Stimulated activated naive B cell treated with anti-CD40 and anti-IgM and Interleukin-4, amounts not matched to agents 10 μg/mL and 1 μg/mL and 100 μg/mL, for 72 hours (primary cell): ENCODE data around the gene MGMT.

Source experiments
- ATAC-seq, 2 donors: fragments of 150-1000 bp; cut with Tn5 transposase; replicated peaks; 2 replicates each; pipeline ENCODE4 v1.10.0; 2021; ENCODE audit warnings: moderate library complexity in 1 of 2
- DNase-seq: peaks from one replicate; pipeline ENCODE4 v3.0.0; 2021
- H3K27ac Mint-ChIP-seq: one replicate; pipeline ENCODE4 v1.8.0; 2022; ENCODE audit warnings: mild to moderate bottlenecking, mixed read lengths
- H3K27me3 Mint-ChIP-seq, 2 donors: one replicate each; pipeline ENCODE4 v1.8.0; 2022; ENCODE audit warnings: mixed read lengths in 2 of 2
- H3K36me3 Mint-ChIP-seq, 2 donors: one replicate each; pipeline ENCODE4 v1.8.0; 2022; ENCODE audit warnings: mixed read lengths in 2 of 2, mild to moderate bottlenecking in 1 of 2
- H3K4me1 Mint-ChIP-seq, 2 donors: one replicate each; pipeline ENCODE4 v1.8.0; 2022; ENCODE audit warnings: mixed read lengths in 2 of 2, mild to moderate bottlenecking in 1 of 2
- H3K4me3 Mint-ChIP-seq, 2 donors: one replicate each; pipeline ENCODE4 v1.8.0; 2022; ENCODE audit warnings: mild to moderate bottlenecking in 2 of 2, mixed read lengths in 2 of 2, moderate library complexity in 1 of 2
- H3K9me3 Mint-ChIP-seq, 2 donors: one replicate each; pipeline ENCODE4 v1.8.0; 2022; ENCODE audit warnings: mixed read lengths in 2 of 2, mild to moderate bottlenecking in 1 of 2

Gene MGMT

GRCh38 chr10:129641351-129641750 is 174.3 kb downstream of the MGMT start:
- Mint-ChIP-seq H3K36me3 (peaks cover 9 to 19% of the 10 kb centered on the region in 2 donors), H3K27ac (no peak overlapping the region), H3K4me3 (no peak overlapping the region), H3K4me1 (peaks cover 7 to 8% of the 10 kb centered on the region in 2 donors), H3K9me3 (no peaks in the 10 kb centered on the region), H3K27me3 (no peaks in the 10 kb centered on the region)
- ATAC-seq (no peak), DNase-seq (no peak)

DNA sequence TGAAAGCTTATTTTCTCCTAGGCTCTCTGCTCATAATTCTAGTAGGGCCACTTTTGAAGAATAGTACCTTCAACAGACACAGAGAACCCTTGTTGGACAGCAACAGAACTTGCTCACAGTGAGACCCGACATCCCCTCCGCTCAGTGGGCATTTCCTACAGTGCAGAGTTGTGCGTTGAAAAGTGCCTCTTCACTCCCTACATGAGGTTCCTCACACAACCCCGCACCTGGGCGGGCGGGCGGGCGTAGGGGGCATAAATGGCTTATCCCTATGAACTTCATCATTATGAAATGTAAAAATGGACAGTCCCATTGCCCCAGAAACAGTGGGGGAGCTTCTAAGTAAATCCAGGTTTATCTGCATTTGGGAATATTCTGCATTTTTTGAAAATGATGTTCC is 174.9 kb downstream of the MGMT start:
- H3K27ac Mint-ChIP-seq, result no peak overlapping the region
- H3K36me3 Mint-ChIP-seq, result peaks cover 8 to 23% of the 10 kb centered on the region in 2 donors
- no peaks in the 10 kb centered on the region for H3K27me3 Mint-ChIP-seq
- H3K4me3 Mint-ChIP-seq, result no peak overlapping the region
- H3K4me1 Mint-ChIP-seq, result peaks cover 7 to 8% of the 10 kb centered on the region in 2 donors
- no peaks in the 10 kb centered on the region for H3K9me3 Mint-ChIP-seq
- no peak for DNase-seq
- no peak for ATAC-seq

DNA sequence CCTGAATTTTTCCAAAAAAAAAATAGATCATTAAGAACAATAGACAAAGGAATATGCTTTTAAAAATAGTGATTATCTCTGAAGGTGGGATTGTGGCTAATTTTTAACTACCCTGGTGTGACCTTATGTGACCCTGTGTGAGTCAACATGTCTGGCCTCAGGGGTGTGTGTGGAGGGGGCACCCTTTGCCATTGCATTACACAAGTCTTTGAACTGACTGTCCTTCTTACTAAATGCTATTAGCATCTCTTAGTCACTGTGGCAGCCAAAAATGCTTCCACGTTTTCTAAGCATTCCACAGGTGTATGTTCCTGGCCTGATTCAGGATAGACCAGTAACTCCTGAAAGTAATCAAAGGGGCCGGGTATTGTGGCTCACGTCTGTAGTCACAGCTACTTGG is 175.4 kb downstream of the MGMT start:
- peaks cover 7 to 8% of the 10 kb centered on the region in 2 donors for H3K4me1 Mint-ChIP-seq
- no peak overlapping the region for H3K27ac Mint-ChIP-seq
- DNase-seq, result no peak
- peaks cover 4 to 21% of the 10 kb centered on the region in 2 donors for H3K36me3 Mint-ChIP-seq
- H3K9me3 Mint-ChIP-seq, result no peaks in the 10 kb centered on the region
- ATAC-seq, result no peak
- no peaks in the 10 kb centered on the region for H3K27me3 Mint-ChIP-seq
- H3K4me3 Mint-ChIP-seq, result no peak overlapping the region

DNA sequence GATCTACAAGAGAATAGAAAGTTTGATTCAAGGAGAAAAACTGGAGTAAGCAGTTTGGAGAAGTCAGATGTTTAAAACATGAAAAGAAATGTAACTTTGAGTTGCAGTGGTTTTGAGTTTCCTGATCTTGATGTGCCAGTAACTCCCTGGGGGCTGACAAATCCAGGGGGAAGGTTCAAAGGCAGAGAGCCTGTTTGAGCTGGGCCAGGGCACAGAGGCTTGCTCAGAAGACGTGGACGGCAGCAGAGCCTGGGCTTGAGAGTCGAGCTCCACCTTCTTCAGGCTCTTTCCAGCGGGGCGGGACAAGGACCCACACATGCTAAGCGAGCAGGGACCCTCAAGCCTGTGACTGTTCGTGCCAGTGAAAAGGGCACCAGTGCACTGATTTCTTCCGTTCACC is 176.2 kb downstream of the MGMT start:
- ATAC-seq (no peak), DNase-seq (no peak)
- Mint-ChIP-seq H3K4me3 (no peak overlapping the region), H3K27ac (no peak overlapping the region), H3K27me3 (no peaks in the 10 kb centered on the region), H3K4me1 (peaks cover 7 to 8% of the 10 kb centered on the region in 2 donors), H3K36me3 (peaks cover 2 to 16% of the 10 kb centered on the region in 2 donors), H3K9me3 (no peaks in the 10 kb centered on the region)

DNA sequence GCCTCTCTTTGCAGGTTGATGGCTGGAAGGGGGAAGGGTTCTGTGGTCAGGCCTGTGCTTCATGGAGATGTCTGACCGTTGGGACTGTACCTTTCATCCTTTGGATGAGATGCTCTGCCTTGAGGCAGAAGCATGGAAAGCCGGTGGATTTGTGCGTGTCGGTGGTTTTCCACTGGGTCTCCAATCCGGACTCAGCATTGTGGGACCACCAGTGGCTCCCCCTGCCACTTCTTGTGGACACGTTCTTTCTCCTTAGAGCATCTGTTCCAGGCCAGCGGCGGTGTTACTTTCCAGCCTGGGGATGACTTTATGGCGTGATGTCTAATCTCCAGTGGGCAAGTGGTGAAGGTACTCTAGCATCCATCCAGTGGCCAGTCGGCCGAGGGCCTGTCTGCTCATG is 178.4 kb downstream of the MGMT start:
- ATAC-seq, result no peak
- no peaks in the 10 kb centered on the region for H3K27me3 Mint-ChIP-seq
- no peak overlapping the region for H3K4me3 Mint-ChIP-seq
- H3K27ac Mint-ChIP-seq, result no peak overlapping the region
- no peak for DNase-seq
- no peaks in the 10 kb centered on the region for H3K9me3 Mint-ChIP-seq
- peaks cover 0 to 20% of the 10 kb centered on the region in 2 donors for H3K36me3 Mint-ChIP-seq
- peaks cover 7 to 8% of the 10 kb centered on the region in 2 donors for H3K4me1 Mint-ChIP-seq

- DNase-seq, result no peak
- no peak overlapping the region for H3K27ac Mint-ChIP-seq
- no peaks in the 10 kb centered on the region for H3K9me3 Mint-ChIP-seq
- H3K4me3 Mint-ChIP-seq, result no peak overlapping the region
- peaks cover 7 to 8% of the 10 kb centered on the region in 2 donors for H3K4me1 Mint-ChIP-seq
- peaks cover 3 to 20% of the 10 kb centered on the region in 2 donors for H3K36me3 Mint-ChIP-seq
- ATAC-seq, result no peak
- no peaks in the 10 kb centered on the region for H3K27me3 Mint-ChIP-seq
These were observed 179.9 kb downstream of the MGMT start for GRCh38 chr10:129646973-129647372.

DNA sequence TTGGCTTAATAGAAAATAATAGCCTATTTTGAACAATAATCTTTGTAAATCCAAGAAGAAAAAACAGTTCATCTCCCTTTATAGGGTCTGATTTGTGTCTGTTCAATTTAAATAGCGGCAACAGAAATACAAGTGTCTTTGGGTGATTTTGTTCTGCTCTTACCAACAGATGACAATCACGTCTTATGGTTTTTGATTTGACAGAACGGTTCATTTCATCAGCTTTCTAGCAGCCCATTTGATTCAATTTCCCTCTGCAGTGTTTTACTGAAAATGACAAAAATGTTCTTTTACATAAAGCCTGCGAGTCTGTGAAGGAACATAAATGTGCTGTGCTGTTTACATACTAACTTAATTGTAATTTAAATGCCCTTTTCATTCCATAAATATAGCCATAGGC is 180.5 kb downstream of the MGMT start:
- Mint-ChIP-seq H3K4me1 (peaks cover 7 to 8% of the 10 kb centered on the region in 2 donors), H3K4me3 (no peak overlapping the region), H3K27me3 (no peaks in the 10 kb centered on the region), H3K27ac (no peak overlapping the region), H3K9me3 (no peaks in the 10 kb centered on the region), H3K36me3 (peaks cover 4 to 24% of the 10 kb centered on the region in 2 donors)
- DNase-seq, result no peak
- ATAC-seq, result no peak

DNA sequence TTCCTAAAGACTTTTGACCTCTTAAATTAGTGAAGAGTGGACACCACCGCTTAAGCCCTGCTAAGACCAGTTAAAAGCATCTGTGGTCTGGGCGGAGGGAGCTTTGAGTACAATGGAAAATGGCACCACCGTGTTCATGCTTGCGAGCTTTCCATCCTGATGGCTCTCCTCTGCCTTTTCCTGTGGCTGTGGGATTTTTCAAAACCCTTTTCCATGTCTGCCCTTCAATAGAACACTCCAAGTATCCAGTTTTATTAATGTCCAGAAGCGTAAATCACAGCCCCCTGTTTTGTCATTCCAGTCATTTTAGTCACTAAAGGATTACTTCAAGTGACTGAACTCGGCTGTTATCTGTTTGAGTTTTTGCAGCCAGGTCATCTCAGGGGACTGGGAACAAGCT is 181.8 kb downstream of the MGMT start:
- Mint-ChIP-seq H3K4me3 (no peak overlapping the region), H3K4me1 (peaks cover 2 to 5% of the 10 kb centered on the region in 2 donors), H3K27me3 (no peaks in the 10 kb centered on the region), H3K9me3 (no peaks in the 10 kb centered on the region), H3K36me3 (peaks cover 6 to 20% of the 10 kb centered on the region in 2 donors), H3K27ac (no peak overlapping the region)
- ATAC-seq (no peak), DNase-seq (no peak)

DNA sequence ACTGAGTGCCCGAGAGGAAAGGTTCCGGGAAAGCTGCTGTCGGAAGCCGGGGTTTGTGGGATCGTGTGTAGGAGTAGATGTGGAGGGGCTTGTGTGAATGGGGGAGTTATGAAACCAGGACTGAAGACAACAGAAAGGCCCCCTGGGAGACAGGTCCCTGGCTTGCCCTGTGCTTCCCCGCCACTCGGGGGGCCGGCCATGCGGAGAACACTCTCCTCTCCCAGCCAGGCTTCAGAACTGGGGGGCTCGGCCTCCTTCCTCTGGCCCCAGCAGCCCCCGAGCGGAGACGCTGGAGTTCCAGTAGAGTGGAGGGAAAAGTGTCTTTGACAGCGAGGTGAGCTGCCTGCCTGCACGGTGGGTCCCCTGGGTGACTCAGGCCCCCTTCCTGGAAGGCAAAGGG is 185.0 kb downstream of the MGMT start:
- no peaks in the 10 kb centered on the region for H3K27me3 Mint-ChIP-seq
- no peak for DNase-seq
- no peak overlapping the region for H3K4me3 Mint-ChIP-seq
- peaks cover 6 to 15% of the 10 kb centered on the region in 2 donors for H3K36me3 Mint-ChIP-seq
- peaks cover 6 to 9% of the 10 kb centered on the region in 2 donors for H3K4me1 Mint-ChIP-seq
- no peak for ATAC-seq
- no peak overlapping the region for H3K27ac Mint-ChIP-seq
- no peaks in the 10 kb centered on the region for H3K9me3 Mint-ChIP-seq

GRCh38 chr10:129652521-129653201 is 185.6 kb downstream of the MGMT start:
- Mint-ChIP-seq H3K27me3 (no peaks in the 10 kb centered on the region), H3K36me3 (peaks cover 6 to 13% of the 10 kb centered on the region in 2 donors), H3K27ac (no peak overlapping the region), H3K4me3 (no peak overlapping the region), H3K9me3 (no peaks in the 10 kb centered on the region), H3K4me1 (peaks cover 6 to 9% of the 10 kb centered on the region in 2 donors)
- ATAC-seq (no peak), DNase-seq (no peak)

DNA sequence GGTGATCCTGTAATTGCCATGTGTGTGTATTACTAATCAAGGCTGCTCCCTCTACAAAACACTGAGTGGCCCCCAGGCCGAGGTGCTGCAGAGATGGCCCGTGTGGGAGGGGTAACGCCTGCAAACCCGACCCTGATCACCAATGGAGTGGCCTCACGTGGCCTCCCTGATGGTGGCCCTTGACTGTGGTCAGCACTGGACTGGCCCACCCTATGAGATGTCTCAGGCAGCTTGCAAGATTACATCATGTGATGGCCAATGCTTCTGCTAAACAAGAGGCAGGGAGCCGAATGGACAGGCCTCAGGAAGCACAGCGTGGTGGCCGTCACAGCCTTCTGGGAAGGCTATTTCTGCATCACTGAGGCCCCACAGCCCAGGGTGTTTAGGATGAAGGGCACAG is 186.4 kb downstream of the MGMT start:
- no peaks in the 10 kb centered on the region for H3K9me3 Mint-ChIP-seq
- no peak overlapping the region for H3K27ac Mint-ChIP-seq
- peaks cover 9 to 13% of the 10 kb centered on the region in 2 donors for H3K36me3 Mint-ChIP-seq
- ATAC-seq (no peak), DNase-seq (no peak)
- no peaks in the 10 kb centered on the region for H3K27me3 Mint-ChIP-seq
- peaks cover 6 to 9% of the 10 kb centered on the region in 2 donors for H3K4me1 Mint-ChIP-seq
- no peak overlapping the region for H3K4me3 Mint-ChIP-seq

GRCh38 chr10:129653861-129654260 is 186.8 kb downstream of the MGMT start:
- no peak overlapping the region for H3K27ac Mint-ChIP-seq
- H3K4me1 Mint-ChIP-seq, result peaks cover 6 to 9% of the 10 kb centered on the region in 2 donors
- H3K9me3 Mint-ChIP-seq, result no peaks in the 10 kb centered on the region
- ATAC-seq (no peak), DNase-seq (no peak)
- no peaks in the 10 kb centered on the region for H3K27me3 Mint-ChIP-seq
- H3K36me3 Mint-ChIP-seq, result peaks cover 9 to 13% of the 10 kb centered on the region in 2 donors
- no peak overlapping the region for H3K4me3 Mint-ChIP-seq

- H3K36me3 Mint-ChIP-seq, result peaks cover 9 to 13% of the 10 kb centered on the region in 2 donors
- no peak for DNase-seq
- no peaks in the 10 kb centered on the region for H3K9me3 Mint-ChIP-seq
- H3K4me3 Mint-ChIP-seq, result no peak overlapping the region
- no peaks in the 10 kb centered on the region for H3K27me3 Mint-ChIP-seq
- H3K27ac Mint-ChIP-seq, result no peak overlapping the region
- no peak for ATAC-seq
- peaks cover 6 to 12% of the 10 kb centered on the region in 2 donors for H3K4me1 Mint-ChIP-seq
These were observed 187.4 kb downstream of the MGMT start for GRCh38 chr10:129654461-129654860.

DNA sequence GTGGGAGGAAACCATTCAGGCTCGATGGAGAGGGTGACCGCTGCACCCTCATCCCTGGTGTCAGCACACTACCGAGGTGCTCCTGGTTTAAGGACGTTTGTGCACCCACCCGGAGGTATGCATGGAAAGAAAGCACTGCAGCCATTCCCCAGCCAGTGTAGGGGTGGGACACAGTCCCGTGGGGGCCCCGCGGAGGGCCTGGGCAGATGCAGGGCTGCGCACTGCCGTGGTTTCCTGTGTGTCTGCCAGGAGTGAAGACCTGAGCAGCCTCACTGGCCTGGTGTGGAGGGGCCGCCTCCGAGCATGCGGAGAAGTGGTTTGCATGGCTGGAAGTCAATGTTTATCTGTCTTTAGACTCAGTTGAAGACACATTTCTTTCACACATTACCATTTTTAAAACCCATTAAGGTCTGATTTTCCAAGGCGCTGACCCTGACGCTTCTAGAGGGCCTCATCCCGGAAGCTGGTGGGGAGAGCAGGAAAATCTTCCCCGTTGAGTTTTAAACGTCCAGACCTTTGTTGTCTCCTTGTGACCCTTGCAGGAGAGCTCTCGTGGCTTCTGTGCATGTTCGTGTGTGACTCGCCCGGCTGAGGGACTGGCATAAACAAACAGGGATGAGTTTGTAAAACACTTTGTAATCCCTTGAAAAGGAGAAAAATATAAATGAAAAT is 188.1 kb downstream of the MGMT start:
- DNase-seq (no peak), ATAC-seq (no peak)
- Mint-ChIP-seq H3K36me3 (peaks cover 9 to 13% of the 10 kb centered on the region in 2 donors), H3K27me3 (no peaks in the 10 kb centered on the region), H3K4me1 (peaks cover 9 to 18% of the 10 kb centered on the region in 2 donors), H3K9me3 (no peaks in the 10 kb centered on the region), H3K27ac (no peak overlapping the region), H3K4me3 (no peak overlapping the region)

DNA sequence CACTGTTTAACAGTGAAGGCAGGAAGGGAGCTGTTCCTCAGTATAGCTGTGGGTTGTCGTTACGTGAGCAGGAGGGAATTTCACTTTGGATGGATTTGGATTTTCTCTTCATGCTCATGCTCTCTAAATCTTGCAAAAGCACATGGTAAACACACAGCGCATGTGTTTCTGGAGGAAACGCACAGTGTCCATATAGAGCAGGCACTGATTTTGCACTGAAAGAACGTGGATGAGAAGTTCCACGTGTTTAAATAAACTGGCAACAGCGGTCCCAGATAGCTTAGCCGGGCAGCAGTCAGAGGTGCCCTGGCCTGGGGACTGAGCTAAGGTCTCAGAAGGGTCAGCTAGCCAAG is 188.6 kb downstream of the MGMT start:
- Mint-ChIP-seq H3K27ac (no peak overlapping the region), H3K27me3 (no peaks in the 10 kb centered on the region), H3K4me1 (peaks cover 9 to 20% of the 10 kb centered on the region in 2 donors), H3K36me3 (peaks cover 9% of the 10 kb centered on the region in 2 donors), H3K9me3 (no peaks in the 10 kb centered on the region), H3K4me3 (no peak overlapping the region)
- DNase-seq, result no peak
- no peak for ATAC-seq
